Measurements from ENCODE around the gene NOP14.

GRCh38 chr4:2900741-2901140 is 62.5 kb downstream of the NOP14 start:
- TF ChIP-seq HDAC2 (IDR thresholded peaks at IDR 0.05; ENCODE audit: borderline replicate concordance in 1 of 2, low read depth in 2 of 2, low read length in 2 of 2) (no peak), EZH2 (IDR thresholded peaks at IDR 0.05; ENCODE audit: low read depth, low read length, severe bottlenecking) (no peak), CTCF (IDR thresholded peaks at IDR 0.05; ENCODE audit: control extremely low read depth in 1 of 3, insufficient read depth in 1 of 3, low read depth in 1 of 3, low read length in 3 of 3) (no peak), RNF2 (IDR thresholded peaks at IDR 0.05; ENCODE audit: borderline replicate concordance, low read depth, low read length, missing control alignments, poor library complexity, severe bottlenecking) (no peak), RFX5 (IDR thresholded peaks at IDR 0.05; ENCODE audit: borderline replicate concordance, low read depth, low read length) (no peak), SIN3A (conservative IDR thresholded peaks at IDR 0.05 in 1 of 2, IDR thresholded peaks at IDR 0.05 in 1 of 2; ENCODE audit: low read depth in 1 of 2, low read length in 2 of 2) (no peak), SP2 (IDR thresholded peaks at IDR 0.05; ENCODE audit: low read length) (no peak), RAD21 (IDR thresholded peaks at IDR 0.05 in 1 of 2, conservative IDR thresholded peaks at IDR 0.05 in 1 of 2; ENCODE audit: low read depth in 2 of 2, low read length in 2 of 2) (no peak), USF2 (IDR thresholded peaks at IDR 0.05; ENCODE audit: low read length) (no peak)
